H54 (cell line): Measurements from ENCODE around the gene FCHSD2.

ENCODE experiments used
- DNase-seq: peaks from one replicate; pipeline ENCODE4 v3.0.0; 2011; ENCODE audit warnings: low spot score, mixed read lengths; ENCODE audit not compliant: insufficient read length
- FAIRE-seq: peaks from 3 replicates; lab custom pipeline; 2011; peaks lifted over from hg19 to GRCh38; lab: Jason Lieb, UNC
- POLR2A ChIP-seq: IDR thresholded peaks from 2 replicates; pipeline ENCODE4 v1.6.1; 2011; ENCODE audit warnings: low read depth, mild to moderate bottlenecking, low read length

FCHSD2 gene

DNA sequence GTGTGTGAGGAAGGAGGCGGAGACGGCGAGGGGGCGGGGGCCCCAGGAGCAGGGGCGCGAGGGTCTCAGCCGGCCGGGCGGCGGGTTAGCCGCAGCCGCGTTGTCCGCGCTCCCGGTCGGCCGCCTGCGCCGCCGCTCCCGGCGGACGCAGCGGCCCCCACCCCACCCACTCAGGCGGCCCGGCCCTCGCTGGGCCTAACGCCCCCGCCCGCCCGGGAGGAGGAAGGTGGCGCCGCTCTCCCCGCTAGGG lies at the start of gene FCHSD2:
TSS of gene FCHSD2 (minus strand) at position 191 of the 250 bp plus-strand sequence. CDS start 441 bp downstream, outside the sequence.
- TF ChIP-seq POLR2A = peak; percentile 51
- FAIRE-seq (no peak), DNase-seq (no peak)

DNA sequence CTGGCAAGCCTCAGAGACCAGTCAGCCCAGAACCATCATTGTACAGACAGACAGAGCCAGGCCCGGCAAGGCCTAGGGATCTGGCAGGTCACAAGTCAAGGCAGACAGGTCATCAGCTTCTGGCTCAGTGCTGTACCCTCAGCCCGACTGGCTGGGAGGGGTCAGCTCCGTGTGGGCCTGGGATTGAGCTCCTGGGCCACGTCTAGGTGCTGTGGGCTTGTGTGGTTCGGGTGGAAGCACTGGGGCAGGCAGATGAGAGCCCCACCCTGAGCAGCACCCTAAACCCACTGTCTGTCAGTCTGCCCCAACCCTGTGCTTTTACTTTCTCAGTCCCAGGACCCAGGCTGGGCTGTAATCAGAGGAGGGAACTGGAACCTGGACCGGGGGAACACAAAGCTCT lies 49.0 kb upstream of the FCHSD2 start:
- no peak for TF ChIP-seq POLR2A
- no peak for FAIRE-seq
- DNase-seq = no peak

DNA sequence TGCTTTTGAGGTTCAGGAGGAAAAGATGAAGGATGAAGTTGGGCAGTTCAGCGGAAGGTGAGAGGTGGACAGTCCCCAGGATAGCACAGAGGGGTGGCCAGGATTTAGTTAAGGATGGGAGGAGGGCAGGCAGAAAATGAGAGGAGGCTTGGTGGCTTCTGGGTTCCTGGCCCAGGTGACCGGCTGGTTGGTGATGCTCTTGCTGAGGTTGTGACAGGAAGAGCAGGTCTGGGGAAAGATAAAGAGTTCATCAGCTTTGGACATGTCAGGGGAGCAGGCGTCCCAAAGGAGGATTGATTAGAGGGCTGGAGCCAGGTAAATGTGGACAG lies 48.4 kb upstream of the FCHSD2 start:
- DNase-seq (no peak), FAIRE-seq (no peak)
- TF ChIP-seq POLR2A = no peak

GRCh38 chr11:73189723-73190556 lies 47.8 kb upstream of the FCHSD2 start:
- TF ChIP-seq POLR2A = no peak
- FAIRE-seq (no peak), DNase-seq (no peak)

- TF ChIP-seq POLR2A = no peak
- no peak for FAIRE-seq
- DNase-seq = no peak
Observed at GRCh38 chr11:73189315-73189714, 47.2 kb upstream of the FCHSD2 start.

DNA sequence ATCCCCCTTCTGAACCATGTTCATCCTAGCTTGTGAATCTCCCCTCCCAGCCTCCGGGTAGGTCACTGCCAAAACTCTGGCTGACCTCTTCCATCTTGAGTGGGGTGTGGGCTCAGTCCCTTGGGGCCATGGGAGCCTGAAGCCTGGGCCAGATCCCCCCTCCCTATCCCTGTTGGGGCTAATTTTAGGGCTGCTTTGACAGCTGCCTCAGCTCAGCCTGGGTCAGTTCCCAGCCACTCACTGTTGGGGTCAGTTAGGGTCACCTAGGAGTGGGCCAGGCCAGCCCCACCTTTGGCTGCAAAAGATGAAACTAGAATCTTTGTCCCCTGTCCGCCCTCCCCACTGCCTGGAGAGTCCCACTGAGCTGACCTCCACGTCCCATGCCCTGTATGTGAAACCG lies 46.2 kb upstream of the FCHSD2 start:
- FAIRE-seq = no peak
- no peak for DNase-seq
- TF ChIP-seq POLR2A = no peak

GRCh38 chr11:73187854-73188253 lies 45.7 kb upstream of the FCHSD2 start:
- DNase-seq (no peak), FAIRE-seq (no peak)

DNA sequence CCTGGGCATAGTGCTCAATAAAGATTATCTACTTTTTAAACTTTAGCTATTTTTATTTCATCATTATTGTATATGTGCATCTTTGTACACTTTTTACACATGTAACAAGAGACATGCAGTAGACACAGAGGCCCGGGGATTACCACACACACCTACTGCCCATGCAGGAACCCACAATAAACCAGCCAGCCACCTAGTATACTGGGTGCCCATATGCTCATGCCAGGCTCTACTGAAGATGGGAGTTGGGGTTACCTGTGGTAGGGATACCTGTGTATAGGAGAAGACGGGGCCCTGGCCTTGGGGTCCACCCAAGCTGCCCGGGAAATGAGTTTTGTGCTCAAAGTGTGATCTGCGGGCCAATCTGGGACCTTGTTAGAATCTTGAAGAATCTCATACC lies 44.8 kb upstream of the FCHSD2 start:
- no peak for FAIRE-seq
- DNase-seq = no peak
- no peak for TF ChIP-seq POLR2A

More at GRCh38 chr11:73187854-73188253, 45.7 kb upstream of the FCHSD2 start:
- no peak for TF ChIP-seq POLR2A

DNA sequence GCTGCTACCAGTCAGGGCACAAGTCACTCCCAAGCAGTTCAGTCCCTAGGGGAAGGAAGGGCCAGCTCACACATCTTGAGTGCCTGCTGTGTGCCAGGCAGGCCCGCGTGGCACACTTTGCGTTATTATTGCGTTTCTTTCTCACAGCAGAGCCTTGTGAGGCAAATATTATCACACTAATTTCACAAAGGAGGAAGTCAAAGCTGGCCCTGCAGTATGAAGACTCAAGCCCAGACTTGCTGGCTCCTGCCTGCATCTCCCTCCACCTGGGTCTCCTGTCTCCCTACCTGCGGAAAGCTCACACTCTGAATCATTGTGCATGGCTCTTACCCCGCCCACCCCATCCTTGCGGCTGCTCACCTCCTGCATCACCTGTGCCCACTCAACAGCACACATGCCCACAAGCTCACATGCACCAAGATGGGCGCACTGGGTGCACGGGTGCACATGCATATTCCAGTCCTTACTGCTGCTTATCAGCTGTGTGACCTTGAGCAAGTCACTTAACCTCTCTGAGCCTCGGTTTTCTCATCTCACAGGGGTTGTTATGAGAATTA lies 44.3 kb upstream of the FCHSD2 start:
- DNase-seq (no peak), FAIRE-seq (no peak)
- no peak for TF ChIP-seq POLR2A

DNA sequence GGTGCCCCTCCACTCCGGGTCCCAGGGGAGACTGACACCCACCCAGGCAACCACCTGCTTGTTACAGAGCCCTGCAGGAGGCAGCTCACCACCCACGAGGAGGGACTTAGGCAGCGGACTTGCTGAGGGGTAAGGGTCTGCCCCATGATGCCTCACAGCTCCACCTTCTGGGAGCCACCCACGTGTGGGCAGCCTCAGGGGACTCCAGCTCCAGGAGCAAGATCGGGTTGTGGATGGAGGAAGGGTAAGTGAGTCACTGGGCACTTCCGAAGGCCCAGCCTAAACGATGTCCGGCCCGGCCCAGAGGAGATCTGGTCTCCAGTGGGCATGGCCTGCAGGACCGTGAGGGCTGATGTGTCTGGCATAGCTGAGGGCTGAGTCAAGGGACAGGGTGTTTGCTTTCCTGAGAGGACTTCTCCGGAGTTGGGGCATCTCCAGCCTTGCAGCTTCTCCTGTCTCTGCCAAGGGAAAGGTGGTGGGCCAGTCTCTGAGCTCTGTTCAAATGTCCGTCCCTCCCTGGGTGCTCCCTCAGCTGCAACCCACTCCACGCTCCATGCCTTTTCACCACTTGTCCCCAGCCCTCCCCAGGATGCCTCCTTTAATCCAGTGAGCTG lies 43.7 kb upstream of the FCHSD2 start:
- TF ChIP-seq POLR2A = peak; percentile 43
- peak; percentile 90 for DNase-seq
- peak; percentile 15 for FAIRE-seq

GRCh38 chr11:73184953-73185671 lies 43.0 kb upstream of the FCHSD2 start:
- DNase-seq (peak; percentile 70), FAIRE-seq (no peak)
- TF ChIP-seq POLR2A = no peak

DNA sequence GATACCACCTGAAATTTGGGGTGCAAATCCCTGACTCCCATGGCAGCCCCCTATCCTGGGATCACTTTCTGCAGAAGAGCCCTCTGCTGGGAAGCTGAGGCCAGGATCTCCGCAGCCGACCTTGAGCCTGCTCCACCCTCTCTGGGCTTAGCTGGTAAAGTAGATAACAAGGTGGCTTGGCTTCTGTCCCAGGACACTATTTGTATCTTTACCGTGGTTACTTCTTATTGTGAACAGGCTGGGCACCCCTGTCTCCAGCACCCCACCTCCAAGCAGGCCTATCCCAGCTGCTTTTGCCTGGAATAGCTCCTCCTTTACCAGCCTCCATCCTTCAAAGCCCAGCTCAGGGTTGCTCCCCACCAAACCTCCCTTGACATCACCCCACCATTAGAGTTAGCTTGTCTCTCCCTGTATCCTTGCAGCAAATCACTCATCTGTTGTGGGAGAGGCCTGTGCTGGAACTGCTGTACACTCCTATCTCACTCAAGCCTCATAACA lies 40.8 kb upstream of the FCHSD2 start:
- FAIRE-seq = no peak
- no peak for TF ChIP-seq POLR2A
- DNase-seq = no peak

GRCh38 chr11:73178681-73179080 lies 36.6 kb upstream of the FCHSD2 start:
- TF ChIP-seq POLR2A = no peak
- DNase-seq (no peak), FAIRE-seq (no peak)

DNA sequence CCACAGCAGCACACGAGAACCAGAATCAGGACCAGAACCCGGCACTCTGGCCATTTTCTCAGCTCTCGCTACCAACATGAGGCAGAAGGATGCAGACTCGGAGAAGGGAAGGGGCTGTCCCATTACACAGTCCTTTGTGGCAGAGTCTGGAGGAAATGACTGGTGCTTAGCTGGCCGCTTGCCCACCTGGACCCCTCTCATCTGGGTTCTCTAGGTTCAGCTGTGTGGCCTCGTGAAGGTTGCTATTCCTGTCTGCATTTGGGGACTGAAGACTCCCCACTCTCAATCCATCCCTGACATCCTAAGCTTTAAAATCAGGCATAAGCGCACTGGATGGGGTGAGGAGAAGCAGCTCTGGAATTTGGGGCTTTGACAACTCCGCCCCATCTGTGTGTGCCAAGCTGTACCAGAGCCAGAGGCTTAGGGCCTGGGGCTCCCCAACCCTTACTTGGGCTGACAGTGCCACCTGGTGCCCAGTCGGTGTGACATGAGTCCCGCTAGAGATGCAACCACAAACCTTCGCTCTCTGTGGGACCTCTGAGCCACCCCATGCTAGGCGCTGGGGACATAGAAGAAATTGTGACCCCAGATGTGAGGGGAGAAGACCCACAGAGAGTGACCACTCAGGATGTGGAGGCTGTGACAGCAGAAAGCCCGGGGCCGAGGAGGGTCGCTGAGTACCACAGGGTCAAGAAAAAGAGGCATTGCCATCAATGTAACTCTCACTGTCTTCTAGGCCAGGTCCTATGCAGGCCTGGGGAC lies 35.8 kb upstream of the FCHSD2 start:
- DNase-seq = peak; percentile 81
- FAIRE-seq = no peak
- TF ChIP-seq POLR2A = no peak
